MG63 (cell line): ENCODE data around the gene BASP1. TPM values are rescaled to one million over a fixed set of nuclear protein-coding genes. Genes with fewer than 3 reads are reported as not detected.
"Not testable (repeated sequence)": the region's sequence is repeated elsewhere in the genome, so short reads cannot be mapped to it uniquely, and the experiment has no call there.

Source experiments
- DNase-seq: peaks from one replicate; pipeline ENCODE4 v3.0.0-alpha.2; 2020
- H3K27me3 ChIP-seq: fragments of 250-450 bp; sonication (Bioruptor Pico); 2 replicates; pipeline ENCODE4 v1.5.1; 2020; ENCODE audit warnings: mild to moderate bottlenecking, moderate library complexity
- H3K36me3 ChIP-seq: fragments of 250-450 bp; sonication (Bioruptor Pico); 2 replicates; pipeline ENCODE4 v1.5.1; 2020; ENCODE audit warnings: mild to moderate bottlenecking, moderate library complexity
- H3K4me3 ChIP-seq: fragments of 250-450 bp; sonication (Bioruptor Pico); 2 replicates; pipeline ENCODE4 v1.5.1; 2020; ENCODE audit warnings: mild to moderate bottlenecking, moderate library complexity
- H3K9me3 ChIP-seq: fragments of 250-450 bp; sonication (Bioruptor Pico); 2 replicates; pipeline ENCODE4 v1.5.1; 2020; ENCODE audit warnings: mild to moderate bottlenecking, moderate library complexity
- total RNA-seq: library from RNA; depleted of rRNA; stranded (reverse); fragments of >200 nt; shearing (Covaris generic); gene quantifications from 2 replicates; pipeline ENCODE4 v1.2.3, GENCODE V29; 2014; ENCODE audit warnings: low replicate concordance

BASP1 gene
- total RNA-seq, 1 experiment from 2014 or later = 543 TPM

DNA sequence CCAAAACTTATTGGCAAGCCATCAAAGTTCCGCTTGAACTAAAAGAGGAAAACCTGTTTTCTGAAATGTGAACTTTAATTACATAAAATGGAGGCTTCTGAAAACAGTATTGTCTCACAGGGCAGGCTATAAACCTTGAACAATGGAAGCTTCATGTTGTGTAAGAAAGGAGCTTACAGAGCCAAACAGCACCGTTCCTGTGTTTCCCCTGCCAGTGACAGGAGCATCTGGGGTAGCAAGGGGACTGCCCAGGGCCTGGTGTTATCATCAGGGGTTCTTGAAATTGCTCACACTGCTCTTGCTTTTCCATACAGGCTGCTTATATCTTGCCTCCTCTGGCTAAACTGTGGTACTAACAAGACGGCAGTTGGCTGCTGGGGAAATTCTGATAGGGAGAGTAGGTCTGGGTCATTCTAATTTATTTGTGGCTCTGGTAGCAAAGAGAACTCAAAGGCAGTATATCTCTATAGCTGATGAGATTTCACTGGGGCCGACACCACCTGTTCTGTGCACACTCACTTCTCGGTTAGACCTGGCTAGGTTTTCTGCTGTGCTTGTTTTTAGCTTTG is 40.4 kb downstream of the BASP1 start:
- DNase-seq = no peak
- peaks cover 98% of the 10 kb centered on the region for H3K36me3 ChIP-seq
- H3K27me3 ChIP-seq = no peaks in the 10 kb centered on the region

DNA sequence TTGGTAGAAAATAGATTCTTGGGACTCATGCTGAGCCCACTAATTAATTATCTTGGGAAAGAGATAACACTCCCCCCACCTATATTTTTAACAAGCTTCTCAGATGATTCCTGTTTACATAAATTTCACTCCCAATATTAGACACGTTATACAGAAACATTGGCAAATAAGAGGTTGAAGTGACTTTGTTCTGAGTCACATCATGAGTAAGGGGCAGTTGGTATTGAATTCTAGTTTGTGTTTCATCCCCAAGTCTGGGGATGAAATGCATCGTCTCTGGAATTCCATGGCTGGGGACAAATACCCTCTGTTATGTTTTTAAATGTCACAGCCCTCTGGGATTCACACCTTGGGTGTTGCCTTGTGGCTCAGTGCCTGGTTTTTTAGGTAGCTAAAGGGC is 41.0 kb downstream of the BASP1 start:
- H3K9me3 ChIP-seq = peaks cover 38% of the 10 kb centered on the region
- peaks cover 98% of the 10 kb centered on the region for H3K36me3 ChIP-seq
- no peak overlapping the region for H3K4me3 ChIP-seq
- H3K27me3 ChIP-seq = no peaks in the 10 kb centered on the region
- no peak for DNase-seq

More for the DNA sequence above, 40.4 kb downstream of the BASP1 start:
- H3K4me3 ChIP-seq = no peak overlapping the region
- H3K9me3 ChIP-seq = peaks cover 38% of the 10 kb centered on the region

DNA sequence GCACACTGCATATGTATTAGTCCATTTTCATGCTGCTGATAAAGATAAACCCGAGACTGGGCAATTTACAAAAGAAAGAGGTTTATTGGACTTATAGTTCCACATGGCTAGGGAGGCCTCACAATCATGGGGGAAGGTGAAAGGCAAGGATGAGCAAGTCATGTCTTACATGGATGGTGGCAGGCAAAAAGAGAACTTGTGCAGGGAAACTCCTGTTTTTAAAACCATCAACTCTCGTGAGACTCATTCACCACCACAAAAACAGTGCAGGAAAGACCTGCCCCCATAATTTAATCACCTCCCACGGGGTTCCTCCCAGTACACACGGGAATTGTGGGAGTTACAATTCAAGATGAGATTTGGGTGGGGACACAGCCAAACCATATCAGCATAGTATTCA is 41.6 kb downstream of the BASP1 start:
- H3K9me3 ChIP-seq = peaks cover 38% of the 10 kb centered on the region
- H3K27me3 ChIP-seq, H3K4me3 ChIP-seq, DNase-seq: not testable (repeated sequence)
- H3K36me3 ChIP-seq = peaks cover 100% of the 10 kb centered on the region

DNA sequence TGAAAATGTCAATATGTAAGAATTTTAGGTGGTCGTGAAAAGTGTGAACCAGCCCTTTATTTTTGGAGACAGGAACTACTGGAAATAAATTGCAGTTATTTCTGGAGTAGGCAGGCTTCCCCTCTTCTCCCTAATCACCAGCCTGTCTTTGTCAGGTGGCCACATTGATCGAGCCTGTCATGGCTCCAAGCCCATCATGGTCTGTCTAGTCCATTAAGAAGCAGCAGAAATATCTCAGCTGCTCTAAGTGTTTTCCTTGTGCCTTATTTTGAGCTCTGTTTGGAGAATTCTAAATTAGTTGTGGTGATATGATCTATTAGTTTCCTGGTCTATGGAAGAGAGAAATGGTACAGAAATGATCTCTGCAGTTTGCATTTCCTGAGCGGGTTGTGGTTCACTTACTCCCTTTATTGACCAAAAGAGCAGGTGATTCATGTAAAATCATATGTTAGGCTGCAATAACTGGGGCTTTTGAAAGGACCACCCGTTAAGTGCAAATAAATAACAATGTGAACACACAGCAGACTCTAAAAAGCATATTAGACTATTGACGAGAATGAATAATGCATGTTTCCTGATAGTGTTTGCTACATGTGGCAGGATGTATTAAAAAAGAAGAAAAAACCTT is 42.3 kb downstream of the BASP1 start:
- H3K4me3 ChIP-seq = no peak overlapping the region
- H3K27me3 ChIP-seq = no peaks in the 10 kb centered on the region
- peaks cover 38% of the 10 kb centered on the region for H3K9me3 ChIP-seq
- H3K36me3 ChIP-seq = peaks cover 100% of the 10 kb centered on the region
- no peak for DNase-seq

DNA sequence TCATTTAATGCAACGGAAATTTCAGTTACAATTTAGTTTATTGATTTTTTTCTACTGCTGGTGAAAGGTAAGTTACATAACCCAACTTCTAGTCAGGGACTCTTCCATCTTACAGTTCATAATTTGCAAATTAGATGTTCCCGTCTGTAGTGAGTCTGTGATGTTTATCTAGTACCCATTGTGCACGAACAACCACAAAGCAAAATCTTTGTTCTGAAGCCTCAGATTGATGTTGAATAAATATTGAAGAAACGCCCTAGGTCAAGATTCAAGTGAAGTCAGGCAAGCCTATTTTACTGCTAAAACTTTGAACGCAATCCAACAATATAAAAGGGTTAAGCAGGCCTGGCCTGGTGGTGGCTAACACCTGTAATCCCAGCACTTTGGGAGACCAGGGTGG is 43.1 kb downstream of the BASP1 start:
- H3K4me3 ChIP-seq = no peak overlapping the region
- no peak for DNase-seq
- no peaks in the 10 kb centered on the region for H3K27me3 ChIP-seq
- peaks cover 100% of the 10 kb centered on the region for H3K36me3 ChIP-seq
- peaks cover 38% of the 10 kb centered on the region for H3K9me3 ChIP-seq

DNA sequence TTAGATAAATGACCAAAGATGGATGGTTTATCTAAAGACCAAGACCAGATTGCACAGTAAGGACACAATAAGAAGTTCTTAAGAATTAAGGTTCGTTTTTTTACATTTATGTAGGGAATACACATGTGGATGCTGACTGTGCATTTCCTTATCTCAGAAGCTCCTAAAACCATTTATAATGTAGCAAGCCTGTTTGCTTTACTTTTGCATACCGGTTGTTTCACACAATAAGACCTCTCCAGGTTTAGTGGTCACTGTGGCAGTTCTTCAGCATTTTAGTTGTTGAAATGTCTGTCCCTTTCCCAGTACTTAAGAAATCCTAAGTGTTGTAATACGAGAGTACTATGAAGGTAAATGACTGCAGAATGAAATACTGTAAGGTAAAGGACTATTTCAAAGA is 43.6 kb downstream of the BASP1 start:
- Histone ChIP-seq H3K27me3 (no peaks in the 10 kb centered on the region), H3K36me3 (peaks cover 98% of the 10 kb centered on the region), H3K4me3 (no peak overlapping the region), H3K9me3 (peaks cover 38% of the 10 kb centered on the region)
- DNase-seq = no peak

DNA sequence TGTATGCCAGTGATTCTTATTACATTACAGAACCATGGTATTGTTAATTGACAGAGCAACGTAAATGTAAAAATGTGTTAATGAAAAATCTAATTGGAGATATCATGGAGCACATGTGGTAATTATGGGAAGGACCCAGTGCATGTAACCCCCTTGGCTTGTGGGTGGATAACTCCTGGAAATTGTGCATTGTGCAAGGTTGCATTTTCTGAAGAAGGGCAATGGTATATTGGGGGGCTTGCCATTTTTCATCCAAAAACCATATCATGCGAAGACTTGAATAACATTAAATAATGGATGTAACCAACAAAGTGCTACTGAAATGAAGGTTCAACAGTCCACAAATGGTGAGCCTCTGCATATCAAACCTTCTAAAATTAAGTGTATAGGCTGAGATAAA is 47.6 kb downstream of the BASP1 start:
- Histone ChIP-seq H3K27me3 (no peaks in the 10 kb centered on the region), H3K9me3 (peaks cover 7% of the 10 kb centered on the region), H3K36me3 (peaks cover 84% of the 10 kb centered on the region), H3K4me3 (no peak overlapping the region)
- DNase-seq = no peak

DNA sequence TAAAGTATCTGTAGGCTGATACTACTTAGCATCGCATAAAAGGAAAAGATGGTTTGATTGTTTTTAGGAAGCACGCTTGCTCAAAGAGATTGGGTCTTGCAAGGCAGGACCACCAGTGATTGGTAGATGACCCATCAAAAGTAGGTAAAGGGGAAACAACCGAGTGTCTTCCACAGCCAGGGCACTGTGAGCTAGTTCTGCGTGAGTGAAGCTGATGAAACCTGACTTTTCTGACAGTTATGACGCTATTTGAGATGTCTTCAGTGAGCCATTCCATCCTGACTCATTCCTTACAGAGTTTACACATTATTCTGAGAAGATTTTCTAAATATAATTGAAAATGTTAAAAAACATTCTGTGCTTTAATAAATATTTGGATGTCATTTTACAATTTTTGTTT is 49.7 kb downstream of the BASP1 start:
- Histone ChIP-seq H3K36me3 (peaks cover 76% of the 10 kb centered on the region), H3K9me3 (peaks cover 2% of the 10 kb centered on the region; the same call in 1 of the 2 replicates), H3K27me3 (no peaks in the 10 kb centered on the region), H3K4me3 (no peak overlapping the region)
- DNase-seq = no peak

DNA sequence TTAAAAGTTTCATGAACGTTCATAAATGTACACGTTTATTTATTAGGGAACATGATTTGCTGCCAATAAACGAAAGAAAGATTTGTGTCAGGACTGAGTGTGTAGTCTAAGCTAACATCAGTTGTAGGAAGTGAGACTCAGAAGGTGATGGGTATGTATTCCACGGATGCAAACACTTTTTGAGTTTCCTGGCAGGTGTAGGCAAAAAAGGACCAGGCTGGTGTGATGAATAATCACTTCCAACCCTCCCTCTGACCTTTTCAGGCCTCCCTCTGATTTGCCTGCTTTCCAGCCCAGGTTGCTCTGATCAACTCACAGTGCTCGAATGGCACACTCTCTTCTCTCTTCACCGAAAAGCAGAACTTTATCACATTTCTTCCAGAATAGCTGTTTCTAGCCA is 51.8 kb downstream of the BASP1 start:
- H3K4me3 ChIP-seq = no peak overlapping the region
- DNase-seq = no peak
- no peaks in the 10 kb centered on the region for H3K9me3 ChIP-seq
- H3K27me3 ChIP-seq = no peaks in the 10 kb centered on the region
- H3K36me3 ChIP-seq = peaks cover 64% of the 10 kb centered on the region

DNA sequence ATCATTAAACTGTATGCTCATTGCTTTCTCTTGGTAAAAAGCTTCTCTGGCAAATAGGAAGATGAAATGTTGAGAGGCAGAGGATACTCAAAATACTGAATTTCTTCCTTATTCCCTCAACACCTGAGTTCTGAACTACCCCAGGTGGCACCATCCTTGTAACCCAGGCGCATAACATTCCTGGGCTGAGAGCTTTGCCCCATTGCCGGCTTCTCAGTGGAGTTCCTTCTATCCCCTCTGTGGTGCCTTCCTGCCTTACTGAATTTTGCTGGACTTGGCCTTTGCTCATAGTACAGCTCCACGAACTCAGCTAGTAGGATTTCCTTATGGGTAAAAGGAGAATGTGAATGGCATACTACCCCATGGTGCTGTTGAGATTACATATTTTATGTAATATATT is 54.7 kb downstream of the BASP1 start:
- Histone ChIP-seq H3K27me3 (no peaks in the 10 kb centered on the region), H3K36me3 (peaks cover 69% of the 10 kb centered on the region), H3K9me3 (no peaks in the 10 kb centered on the region), H3K4me3 (no peak overlapping the region)
- DNase-seq = no peak

DNA sequence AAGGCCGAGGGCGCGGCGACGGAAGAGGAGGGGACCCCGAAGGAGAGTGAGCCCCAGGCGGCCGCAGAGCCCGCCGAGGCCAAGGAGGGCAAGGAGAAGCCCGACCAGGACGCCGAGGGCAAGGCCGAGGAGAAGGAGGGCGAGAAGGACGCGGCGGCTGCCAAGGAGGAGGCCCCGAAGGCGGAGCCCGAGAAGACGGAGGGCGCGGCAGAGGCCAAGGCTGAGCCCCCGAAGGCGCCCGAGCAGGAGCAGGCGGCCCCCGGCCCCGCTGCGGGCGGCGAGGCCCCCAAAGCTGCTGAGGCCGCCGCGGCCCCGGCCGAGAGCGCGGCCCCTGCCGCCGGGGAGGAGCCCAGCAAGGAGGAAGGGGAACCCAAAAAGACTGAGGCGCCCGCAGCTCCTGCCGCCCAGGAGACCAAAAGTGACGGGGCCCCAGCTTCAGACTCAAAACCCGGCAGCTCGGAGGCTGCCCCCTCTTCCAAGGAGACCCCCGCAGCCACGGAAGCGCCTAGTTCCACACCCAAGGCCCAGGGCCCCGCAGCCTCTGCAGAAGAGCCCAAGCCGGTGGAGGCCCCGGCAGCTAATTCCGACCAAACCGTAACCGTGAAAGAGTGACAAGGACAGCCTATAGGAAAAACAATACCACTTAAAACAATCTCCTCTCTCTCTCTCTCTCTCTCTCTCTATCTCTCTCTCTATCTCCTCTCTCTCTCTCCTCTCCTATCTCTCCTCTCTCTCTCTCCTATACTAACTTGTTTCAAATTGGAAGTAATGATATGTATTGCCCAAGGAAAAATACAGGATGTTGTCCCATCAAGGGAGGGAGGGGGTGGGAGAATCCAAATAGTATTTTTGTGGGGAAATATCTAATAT is 58.1 kb downstream of the BASP1 start:
- peaks cover 64% of the 10 kb centered on the region for H3K36me3 ChIP-seq
- no peaks in the 10 kb centered on the region for H3K9me3 ChIP-seq
- H3K27me3 ChIP-seq = no peaks in the 10 kb centered on the region
- no peak overlapping the region for H3K4me3 ChIP-seq
- DNase-seq = no peak

DNA sequence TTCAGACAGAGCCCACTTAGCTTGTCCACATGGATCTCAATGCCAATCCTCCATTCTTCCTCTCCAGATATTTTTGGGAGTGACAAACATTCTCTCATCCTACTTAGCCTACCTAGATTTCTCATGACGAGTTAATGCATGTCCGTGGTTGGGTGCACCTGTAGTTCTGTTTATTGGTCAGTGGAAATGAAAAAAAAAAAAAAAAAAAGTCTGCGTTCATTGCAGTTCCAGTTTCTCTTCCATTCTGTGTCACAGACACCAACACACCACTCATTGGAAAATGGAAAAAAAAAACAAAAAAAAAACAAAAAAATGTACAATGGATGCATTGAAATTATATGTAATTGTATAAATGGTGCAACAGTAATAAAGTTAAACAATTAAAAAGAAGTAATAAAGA is 59.0 kb downstream of the BASP1 start:
- Histone ChIP-seq H3K4me3 (no peak overlapping the region), H3K27me3 (no peaks in the 10 kb centered on the region), H3K36me3 (peaks cover 57% of the 10 kb centered on the region), H3K9me3 (no peaks in the 10 kb centered on the region)
- DNase-seq = no peak

DNA sequence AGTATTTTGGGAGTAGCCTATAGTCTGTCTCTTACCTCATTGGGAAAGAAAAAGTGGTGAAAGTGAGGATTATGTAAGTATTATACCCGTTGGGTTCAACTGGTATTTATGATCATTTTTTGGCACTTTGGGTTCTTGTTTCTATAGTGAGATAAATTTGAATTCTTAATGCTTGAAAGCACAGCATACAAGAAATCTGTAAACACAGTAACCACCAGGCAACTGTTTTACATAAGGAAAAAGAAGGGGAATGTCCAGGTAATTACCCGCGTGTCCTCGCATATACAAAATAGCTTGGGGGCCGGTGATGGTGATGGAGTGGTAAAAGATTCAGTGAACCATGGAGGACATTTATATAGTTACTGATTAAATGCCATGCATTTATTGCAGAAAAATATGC is 60.5 kb downstream of the BASP1 start:
- no peaks in the 10 kb centered on the region for H3K9me3 ChIP-seq
- DNase-seq = no peak
- H3K27me3 ChIP-seq = no peaks in the 10 kb centered on the region
- no peak overlapping the region for H3K4me3 ChIP-seq
- H3K36me3 ChIP-seq = peaks cover 51% of the 10 kb centered on the region

DNA sequence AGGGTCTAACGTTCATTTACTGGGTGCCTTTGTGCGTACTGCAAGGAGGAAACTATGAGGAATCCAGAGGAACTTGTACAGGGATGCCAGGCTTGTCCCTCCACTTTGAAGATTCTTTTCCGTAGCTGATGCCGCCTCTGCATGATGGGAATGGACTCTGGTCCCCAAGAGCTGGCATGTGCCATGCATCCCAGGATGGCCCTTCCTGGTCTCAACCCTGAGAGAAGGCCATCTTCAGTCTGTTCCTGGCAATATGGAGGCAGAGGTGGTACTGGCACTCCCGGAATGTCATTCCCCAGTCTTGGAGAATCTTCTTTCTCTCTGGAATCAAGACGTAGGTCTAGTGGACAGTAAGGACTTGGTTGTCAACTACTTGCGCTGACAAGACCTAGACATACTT is 61.5 kb downstream of the BASP1 start:
- Histone ChIP-seq H3K9me3 (no peaks in the 10 kb centered on the region), H3K36me3 (peaks cover 49% of the 10 kb centered on the region), H3K27me3 (no peaks in the 10 kb centered on the region), H3K4me3 (no peak overlapping the region)
- no peak for DNase-seq

DNA sequence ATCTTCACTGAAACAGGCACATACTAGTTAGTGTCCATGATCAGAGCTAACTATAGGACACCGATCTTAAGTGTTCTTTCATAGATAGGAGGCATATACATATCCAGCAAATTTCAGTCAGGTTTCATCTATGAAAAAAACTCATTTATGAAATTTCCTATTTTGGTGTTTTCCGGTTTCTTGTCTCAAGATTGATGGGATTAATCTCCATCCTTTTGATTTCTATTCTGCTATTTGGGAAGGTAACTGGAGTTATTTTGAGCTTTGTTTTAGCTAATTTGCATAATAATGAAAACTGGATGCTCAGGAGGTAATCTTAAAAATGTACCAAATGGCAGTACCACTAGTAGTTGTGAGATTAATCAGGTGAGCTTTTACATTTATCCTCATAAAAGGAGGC is 62.1 kb downstream of the BASP1 start:
- Histone ChIP-seq H3K4me3 (no peak overlapping the region), H3K36me3 (peaks cover 44% of the 10 kb centered on the region), H3K27me3 (no peaks in the 10 kb centered on the region), H3K9me3 (no peaks in the 10 kb centered on the region)
- no peak for DNase-seq

DNA sequence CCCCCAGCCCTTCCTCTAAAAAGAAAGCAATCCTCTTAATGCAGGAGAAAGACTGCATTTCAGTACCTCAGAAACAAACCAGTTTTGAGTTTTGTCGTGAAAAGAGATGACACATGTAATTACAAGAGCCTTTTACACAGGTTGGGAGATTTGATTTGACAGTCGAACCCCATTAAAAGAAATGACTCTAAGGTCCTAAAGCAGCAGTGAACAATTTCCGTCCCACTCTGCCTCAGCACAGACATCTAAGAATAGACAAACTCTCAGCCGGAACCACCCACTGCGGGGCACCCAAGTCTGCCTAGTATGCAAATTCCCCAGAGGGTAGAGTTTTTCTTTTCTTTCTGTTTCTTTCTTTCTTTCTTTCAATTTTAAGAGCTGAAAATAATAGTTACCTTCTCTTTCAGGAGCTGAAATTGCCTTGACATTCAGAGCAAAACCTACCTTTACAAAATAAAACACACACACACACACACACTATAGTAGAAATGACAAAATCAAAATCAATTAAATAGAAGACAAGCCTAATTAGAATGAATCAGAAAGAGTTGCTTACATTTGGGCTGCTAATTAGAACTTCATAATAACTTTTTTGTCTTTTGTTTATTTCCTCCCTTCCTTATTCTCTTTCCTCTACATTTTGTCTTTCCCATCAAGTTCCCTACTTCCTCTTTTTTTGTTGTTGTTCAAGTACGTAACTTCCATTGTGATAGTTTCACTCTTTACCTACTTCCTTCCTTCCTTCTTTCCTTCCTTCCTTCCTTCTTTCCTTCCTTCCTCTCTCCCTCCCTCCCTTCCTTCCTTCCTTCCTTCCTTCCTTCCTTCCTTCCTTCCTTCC is 65.1 kb downstream of the BASP1 start:
- no peaks in the 10 kb centered on the region for H3K27me3 ChIP-seq
- H3K4me3 ChIP-seq = no peak overlapping the region
- DNase-seq = no peak
- no peaks in the 10 kb centered on the region for H3K9me3 ChIP-seq
- H3K36me3 ChIP-seq = peaks cover 18% of the 10 kb centered on the region

DNA sequence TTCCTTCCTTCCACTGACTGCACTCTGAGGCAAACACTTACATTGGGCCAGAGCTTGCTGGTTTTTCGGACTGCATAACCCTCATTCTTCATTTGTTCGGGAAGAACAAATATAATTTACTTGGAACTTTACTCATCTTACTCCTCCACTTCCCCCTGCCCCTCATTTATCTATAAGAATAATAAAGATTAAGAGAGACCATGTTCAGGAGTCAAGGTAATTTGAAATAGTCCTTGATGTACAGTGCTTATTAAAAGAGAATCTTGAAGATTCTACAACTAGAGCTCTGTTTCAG is 65.6 kb downstream of the BASP1 start:
- no peak for DNase-seq
- Histone ChIP-seq H3K27me3 (no peaks in the 10 kb centered on the region), H3K9me3 (peaks cover under 1% of the 10 kb centered on the region; the same call in 1 of the 2 replicates), H3K4me3 (no peak overlapping the region), H3K36me3 (peaks cover 13% of the 10 kb centered on the region)
